ENCODE measurements around the gene SDHC. TPM values are rescaled to one million over a fixed set of nuclear protein-coding genes. Genes with fewer than 3 reads are reported as not detected.

SDHC gene
- total and polyA plus RNA-seq, 2 experiments from 2014 or later, result 17.4 to 211 TPM

- 92 to 94% methylated on average over 9 of the region's 9 CpGs for WGBS, 2 experiments (ENCODE audit: low coverage in 1 of 2, low lambda C conversion rate in 2 of 2, missing lambda C conversion rate in 2 of 2)
- Histone ChIP-seq H3K9me2 (ENCODE audit: insufficient read depth) (no peaks in the 10 kb centered on the region), H3K4me2 (ENCODE audit: unreplicated experiment) (no peak overlapping the region), H3K9me3 (ENCODE audit: low read depth) (no peaks in the 10 kb centered on the region), H3K27me3 (replicated peaks; ENCODE audit: insufficient read depth) (no peaks in the 10 kb centered on the region), H3K36me3 (ENCODE audit: low read depth) (peaks cover 58% of the 10 kb centered on the region), H4K20me1 (ENCODE audit: insufficient read depth) (no peaks in the 10 kb centered on the region), H3K4me1 (ENCODE audit: insufficient read depth) (0 out of 2 replicates have a peak, but pooled peaks cover 4% of the 10 kb centered on the region), H3K79me2 (ENCODE audit: insufficient read depth) (peaks cover 9% of the 10 kb centered on the region), H2AFZ (no peak overlapping the region), H3K27ac (no peak overlapping the region), H3K4me3 (no peak overlapping the region), H3K9ac (no peak overlapping the region), H3F3A (ENCODE audit: insufficient read depth) (peaks cover 4% of the 10 kb centered on the region; the same call in 1 of the 2 replicates)
- TF ChIP-seq EZH2phosphoT487 (IDR thresholded peaks at IDR 0.05; ENCODE audit: insufficient read depth, low read depth), result no peak
- no peak for TF ChIP-seq EZH2 (IDR thresholded peaks at IDR 0.05; ENCODE audit: insufficient read depth, poor library complexity, severe bottlenecking)
- DNase-seq, result no peak
- in situ Hi-C loops (cut with MboI), result no loop called here
These were observed 19.0 kb downstream of the SDHC start for GRCh38 chr1:161333166-161333565.

GRCh38 chr1:161335796-161336195 is 21.6 kb downstream of the SDHC start:
- Histone ChIP-seq H3K9me2 (ENCODE audit: insufficient read depth) (no peaks in the 10 kb centered on the region), H3K9ac (no peak overlapping the region), H3K4me3 (no peak overlapping the region), H2AFZ (no peak overlapping the region), H3K79me2 (ENCODE audit: insufficient read depth) (peaks cover 10% of the 10 kb centered on the region), H4K20me1 (ENCODE audit: insufficient read depth) (no peaks in the 10 kb centered on the region), H3K27me3 (replicated peaks; ENCODE audit: insufficient read depth) (no peaks in the 10 kb centered on the region), H3K9me3 (ENCODE audit: low read depth) (no peaks in the 10 kb centered on the region), H3K36me3 (ENCODE audit: low read depth) (peaks cover 50% of the 10 kb centered on the region), H3K4me1 (ENCODE audit: insufficient read depth) (0 out of 2 replicates have a peak, but pooled peaks cover 4% of the 10 kb centered on the region), H3K4me2 (ENCODE audit: unreplicated experiment) (no peak overlapping the region), H3F3A (ENCODE audit: insufficient read depth) (no peaks in the 10 kb centered on the region; the same call in 1 of the 2 replicates), H3K27ac (no peak overlapping the region)
- in situ Hi-C loops (cut with MboI), result no loop called here
- TF ChIP-seq EZH2phosphoT487 (IDR thresholded peaks at IDR 0.05; ENCODE audit: insufficient read depth, low read depth) (no peak), EZH2 (IDR thresholded peaks at IDR 0.05; ENCODE audit: insufficient read depth, poor library complexity, severe bottlenecking) (no peak)
- DNase-seq, result peak; percentile 32
- 96 to 100% methylated on average over 3 of the region's 3 CpGs for WGBS, 2 experiments (ENCODE audit: low coverage in 1 of 2, low lambda C conversion rate in 2 of 2, missing lambda C conversion rate in 2 of 2)

GRCh38 chr1:161342177-161342576 is 28.0 kb downstream of the SDHC start:
- no peak overlapping the region for H2AFZ ChIP-seq
- H3K79me2 ChIP-seq (ENCODE audit: insufficient read depth), result peaks cover 37% of the 10 kb centered on the region
- peaks cover 33% of the 10 kb centered on the region for H3K36me3 ChIP-seq (ENCODE audit: low read depth)
- no peaks in the 10 kb centered on the region for H3K27me3 ChIP-seq (replicated peaks; ENCODE audit: insufficient read depth)
- no peak overlapping the region for H3K9ac ChIP-seq
- WGBS, 2 experiments (ENCODE audit: low coverage in 1 of 2, low lambda C conversion rate in 2 of 2, missing lambda C conversion rate in 2 of 2), result 96 to 100% methylated on average over 2 of the region's 2 CpGs
- TF ChIP-seq EZH2phosphoT487 (IDR thresholded peaks at IDR 0.05; ENCODE audit: insufficient read depth, low read depth), result no peak
- TF ChIP-seq EZH2 (IDR thresholded peaks at IDR 0.05; ENCODE audit: insufficient read depth, poor library complexity, severe bottlenecking), result no peak
- H4K20me1 ChIP-seq (ENCODE audit: insufficient read depth), result no peaks in the 10 kb centered on the region
- H3K27ac ChIP-seq, result no peak overlapping the region
- no peaks in the 10 kb centered on the region for H3K9me2 ChIP-seq (ENCODE audit: insufficient read depth)
- in situ Hi-C loops (cut with MboI), result no loop called here
- no peak overlapping the region for H3K4me3 ChIP-seq
- no peaks in the 10 kb centered on the region for H3K9me3 ChIP-seq (ENCODE audit: low read depth)
- no peaks in the 10 kb centered on the region for H3F3A ChIP-seq (ENCODE audit: insufficient read depth)
- no peaks in the 10 kb centered on the region for H3K4me1 ChIP-seq (ENCODE audit: insufficient read depth)
- no peak for DNase-seq
- H3K4me2 ChIP-seq (ENCODE audit: unreplicated experiment), result no peak overlapping the region

GRCh38 chr1:161342821-161343220 is 28.6 kb downstream of the SDHC start:
- in situ Hi-C loops (cut with MboI), result no loop called here
- TF ChIP-seq EZH2 (IDR thresholded peaks at IDR 0.05; ENCODE audit: insufficient read depth, poor library complexity, severe bottlenecking) (no peak), EZH2phosphoT487 (IDR thresholded peaks at IDR 0.05; ENCODE audit: insufficient read depth, low read depth) (no peak)
- Histone ChIP-seq H2AFZ (no peak overlapping the region), H3K9me2 (ENCODE audit: insufficient read depth) (no peaks in the 10 kb centered on the region), H3K4me3 (no peak overlapping the region), H3K4me1 (ENCODE audit: insufficient read depth) (no peaks in the 10 kb centered on the region), H3K9ac (no peak overlapping the region), H3K27me3 (replicated peaks; ENCODE audit: insufficient read depth) (no peaks in the 10 kb centered on the region), H3F3A (ENCODE audit: insufficient read depth) (no peaks in the 10 kb centered on the region), H3K27ac (no peak overlapping the region), H3K79me2 (ENCODE audit: insufficient read depth) (peaks cover 33% of the 10 kb centered on the region), H4K20me1 (ENCODE audit: insufficient read depth) (no peaks in the 10 kb centered on the region), H3K36me3 (ENCODE audit: low read depth) (peaks cover 33% of the 10 kb centered on the region), H3K9me3 (ENCODE audit: low read depth) (no peaks in the 10 kb centered on the region), H3K4me2 (ENCODE audit: unreplicated experiment) (no peak overlapping the region)
- 94 to 97% methylated on average over 5 of the region's 5 CpGs for WGBS, 2 experiments (ENCODE audit: low coverage in 1 of 2, low lambda C conversion rate in 2 of 2, missing lambda C conversion rate in 2 of 2)
- no peak for DNase-seq

- Histone ChIP-seq H3K79me2 (ENCODE audit: insufficient read depth) (peaks cover 36% of the 10 kb centered on the region), H3K4me1 (ENCODE audit: insufficient read depth) (no peaks in the 10 kb centered on the region), H2AFZ (no peak overlapping the region), H3K4me2 (ENCODE audit: unreplicated experiment) (no peak overlapping the region), H3K9ac (no peak overlapping the region), H3K36me3 (ENCODE audit: low read depth) (0 out of 2 replicates have a peak, but pooled peaks cover 12% of the 10 kb centered on the region), H4K20me1 (ENCODE audit: insufficient read depth) (no peaks in the 10 kb centered on the region), H3K9me2 (ENCODE audit: insufficient read depth) (no peaks in the 10 kb centered on the region), H3F3A (ENCODE audit: insufficient read depth) (no peaks in the 10 kb centered on the region), H3K9me3 (ENCODE audit: low read depth) (no peaks in the 10 kb centered on the region), H3K27me3 (replicated peaks; ENCODE audit: insufficient read depth) (no peaks in the 10 kb centered on the region), H3K4me3 (no peak overlapping the region), H3K27ac (no peak overlapping the region)
- no peak for DNase-seq
- TF ChIP-seq EZH2 (IDR thresholded peaks at IDR 0.05; ENCODE audit: insufficient read depth, poor library complexity, severe bottlenecking), result no peak
- TF ChIP-seq EZH2phosphoT487 (IDR thresholded peaks at IDR 0.05; ENCODE audit: insufficient read depth, low read depth), result no peak
- 94 to 100% methylated on average over 1 of the region's 1 CpG for WGBS, 2 experiments (ENCODE audit: low coverage in 1 of 2, low lambda C conversion rate in 2 of 2, missing lambda C conversion rate in 2 of 2)
- in situ Hi-C loops (cut with MboI), result no loop called here
These were observed 36.5 kb downstream of the SDHC start for GRCh38 chr1:161350671-161351070.

All from GM23248 (cell line).